Cardiac ventricle fibroblast (primary cell): Measurements from ENCODE around the gene LGALS3. TPM values are rescaled to one million over a fixed set of nuclear protein-coding genes. Genes with fewer than 3 reads are reported as not detected.

ENCODE experiments used
- total RNA-seq: library from RNA; depleted of rRNA; stranded (reverse); fragments of >200 nt; gene quantifications from 2 replicates; pipeline ENCODE4 v1.2.3, GENCODE V29; 2015

Gene LGALS3
- 713 and 932 TPM in 2 replicates for total RNA-seq

GRCh38 chr14:55129086-55129427 is at the start of gene LGALS3:
Gene LGALS3, plus strand, starts transcription at chr14:55129252. Its CDS starts 8,122 bp downstream, at chr14:55137374.

GRCh38 chr14:55191203-55192053 is 62.4 kb downstream of the LGALS3 start, which contains the start of gene DLGAP5:
Gene DLGAP5, minus strand, starts transcription at chr14:55191585. Its CDS starts 2,406 bp downstream, at chr14:55189179.

Other genes with a start within 250 kb of the LGALS3 start
- gene GCH1, start 226.4 kb upstream of the LGALS3 start, total RNA-seq: 0.64 and 2.9 TPM in 2 replicates
- gene WDHD1, start 102.2 kb upstream of the LGALS3 start, total RNA-seq: 2.6 and 3.9 TPM in 2 replicates
- 7.6 and 8.1 TPM in 2 replicates for gene SOCS4, start 102.0 kb upstream of the LGALS3 start, total RNA-seq
- 29.0 and 56.2 TPM in 2 replicates for gene MAPK1IP1L, start 77.6 kb upstream of the LGALS3 start, total RNA-seq
- gene DLGAP5, start 62.3 kb downstream of the LGALS3 start, total RNA-seq: 1.6 and 2.6 TPM in 2 replicates
- gene FBXO34, start 142.2 kb downstream of the LGALS3 start, total RNA-seq: 8.1 and 8.4 TPM in 2 replicates